ENCODE measurements around the gene TSPO. TPM values are rescaled to one million over a fixed set of nuclear protein-coding genes. Genes with fewer than 3 reads are reported as not detected.

Gene TSPO
- polyA plus RNA-seq, 3 donors, result 491 to 2,663 (median 2,230) TPM

DNA sequence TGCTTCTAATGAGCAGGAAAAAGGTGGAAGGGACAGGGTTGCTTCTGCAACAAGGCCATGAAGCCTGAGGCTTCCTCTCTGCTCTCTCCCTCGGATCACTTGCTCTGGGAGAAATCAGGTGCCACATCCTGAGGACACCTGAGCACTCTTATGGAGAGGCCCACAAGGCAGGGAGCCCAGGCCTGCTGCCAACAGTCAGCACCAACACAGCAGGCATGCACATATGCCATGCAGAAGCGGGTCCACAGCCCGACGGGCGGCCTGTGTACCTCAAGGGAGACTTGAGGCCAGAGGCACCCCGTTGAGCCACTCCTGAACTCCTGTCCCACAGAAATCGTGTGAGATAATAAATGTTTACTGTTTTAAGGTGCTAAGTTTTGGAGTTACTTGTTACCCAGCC, 26.1 kb downstream of the TSPO start:
- intact Hi-C loops (cut with micrococcal nuclease), result no loop called here
- Histone ChIP-seq H3K9me3 (replicated peaks in 1 of 2; ENCODE audit: control insufficient read depth in 1 of 2, insufficient read depth in 1 of 2, low read length in 2 of 2) (no peaks in the 10 kb centered on the region), H3K79me2 (ENCODE audit: insufficient read depth, low read length) (no peaks in the 10 kb centered on the region), H3K4me3 (replicated peaks in 1 of 3; ENCODE audit: low read depth in 2 of 3, low read length in 3 of 3) (no peak overlapping the region), H3K9ac (ENCODE audit: insufficient read depth, low read length, poor library complexity, severe bottlenecking) (no peak overlapping the region), H3K27me3 (ENCODE audit: control insufficient read depth in 2 of 2, insufficient read depth in 2 of 2, low read length in 2 of 2) (no peaks in the 10 kb centered on the region), H3K4me1 (ENCODE audit: control insufficient read depth in 1 of 2, insufficient read depth in 2 of 2, low read length in 2 of 2) (no peaks in the 10 kb centered on the region), H3K4me2 (replicated peaks; ENCODE audit: extremely low read depth, low read length, poor library complexity, severe bottlenecking) (no peak overlapping the region), H4K20me1 (ENCODE audit: insufficient read depth, low read length) (no peaks in the 10 kb centered on the region), H2AFZ (ENCODE audit: insufficient read depth, low read depth, low read length, poor library complexity, severe bottlenecking) (no peak overlapping the region), H3K27ac (ENCODE audit: low read depth in 1 of 2, low read length in 2 of 2) (no peak overlapping the region), H3K36me3 (replicated peaks in 1 of 2; ENCODE audit: control insufficient read depth in 1 of 2, insufficient read depth in 2 of 2, low read length in 2 of 2) (peaks cover 63 to 88% of the 10 kb centered on the region in 2 donors)
- 83% methylated on average over 4 of the region's 7 CpGs for WGBS (ENCODE audit: insufficient coverage)
- H3K27ac Mint-ChIP-seq, result no peak overlapping the region
- H3K4me1 Mint-ChIP-seq, result no peaks in the 10 kb centered on the region
- TF ChIP-seq, protein P1, sequence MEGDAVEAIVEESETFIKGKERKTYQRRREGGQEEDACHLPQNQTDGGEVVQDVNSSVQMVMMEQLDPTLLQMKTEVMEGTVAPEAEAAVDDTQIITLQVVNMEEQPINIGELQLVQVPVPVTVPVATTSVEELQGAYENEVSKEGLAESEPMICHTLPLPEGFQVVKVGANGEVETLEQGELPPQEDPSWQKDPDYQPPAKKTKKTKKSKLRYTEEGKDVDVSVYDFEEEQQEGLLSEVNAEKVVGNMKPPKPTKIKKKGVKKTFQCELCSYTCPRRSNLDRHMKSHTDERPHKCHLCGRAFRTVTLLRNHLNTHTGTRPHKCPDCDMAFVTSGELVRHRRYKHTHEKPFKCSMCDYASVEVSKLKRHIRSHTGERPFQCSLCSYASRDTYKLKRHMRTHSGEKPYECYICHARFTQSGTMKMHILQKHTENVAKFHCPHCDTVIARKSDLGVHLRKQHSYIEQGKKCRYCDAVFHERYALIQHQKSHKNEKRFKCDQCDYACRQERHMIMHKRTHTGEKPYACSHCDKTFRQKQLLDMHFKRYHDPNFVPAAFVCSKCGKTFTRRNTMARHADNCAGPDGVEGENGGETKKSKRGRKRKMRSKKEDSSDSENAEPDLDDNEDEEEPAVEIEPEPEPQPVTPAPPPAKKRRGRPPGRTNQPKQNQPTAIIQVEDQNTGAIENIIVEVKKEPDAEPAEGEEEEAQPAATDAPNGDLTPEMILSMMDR (IDR thresholded peaks at IDR 0.05), result no peak
- no peaks in the 10 kb centered on the region for H3K27me3 Mint-ChIP-seq (ENCODE audit: low read depth in 3 of 3)
- H3K4me3 Mint-ChIP-seq, result no peak overlapping the region
- H3K36me3 Mint-ChIP-seq, result peaks cover 43 to 81% of the 10 kb centered on the region in 2 donors
- peaks cover 0 to 4% (median 0%) of the 10 kb centered on the region in 7 donors for H3K9me3 Mint-ChIP-seq
- no peak for DNase-seq

DNA sequence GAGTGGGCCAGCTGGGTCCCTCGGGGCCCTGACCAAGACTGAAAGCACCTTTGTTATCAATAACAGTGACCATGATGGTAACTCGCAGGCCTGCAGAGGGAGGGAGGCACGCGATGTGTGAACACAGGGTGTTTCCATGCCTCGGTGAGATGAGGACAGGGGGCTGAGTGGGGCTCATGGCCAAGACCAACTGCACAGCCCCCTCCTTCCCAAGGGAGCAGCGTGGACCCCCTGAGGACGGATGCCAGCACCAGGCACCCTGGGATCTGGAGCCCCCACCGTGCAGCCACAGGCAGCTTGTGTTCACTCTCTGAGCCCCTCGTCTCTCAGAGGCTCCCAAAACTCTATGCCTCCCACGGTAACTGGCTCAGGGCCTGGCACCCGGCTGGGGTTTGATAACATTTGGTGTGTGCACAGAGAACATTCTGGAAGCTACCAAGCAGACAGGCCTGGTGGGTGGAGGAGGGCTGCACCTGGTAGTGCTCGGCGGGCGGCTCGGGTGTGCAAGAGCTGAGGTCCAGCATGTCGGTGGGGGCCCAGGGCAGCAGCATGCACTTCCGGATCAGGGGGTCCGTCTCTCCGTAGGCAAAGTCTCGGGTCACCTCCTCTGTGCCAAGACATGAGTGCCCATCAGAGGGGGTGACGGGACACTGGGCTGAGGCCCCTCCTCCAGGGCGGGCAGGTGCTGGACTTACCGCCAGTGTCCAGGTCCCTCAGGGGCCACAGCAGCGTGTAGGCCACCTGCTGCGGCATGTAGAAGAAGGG, 28.0 kb downstream of the TSPO start:
- peaks cover 0 to 4% (median 0%) of the 10 kb centered on the region in 7 donors for H3K9me3 Mint-ChIP-seq
- H3K27me3 Mint-ChIP-seq (ENCODE audit: low read depth in 3 of 3), result no peaks in the 10 kb centered on the region
- no peak overlapping the region for H3K4me3 ChIP-seq (replicated peaks in 1 of 3; ENCODE audit: low read depth in 2 of 3, low read length in 3 of 3)
- H3K4me1 ChIP-seq (ENCODE audit: control insufficient read depth in 1 of 2, insufficient read depth in 2 of 2, low read length in 2 of 2), result peaks cover 0 to 6% of the 10 kb centered on the region in 2 donors
- H3K36me3 Mint-ChIP-seq, result peaks cover 30 to 69% of the 10 kb centered on the region in 2 donors
- no peaks in the 10 kb centered on the region for H3K27me3 ChIP-seq (ENCODE audit: control insufficient read depth in 2 of 2, insufficient read depth in 2 of 2, low read length in 2 of 2)
- intact Hi-C loops (cut with micrococcal nuclease), result no loop called here
- H3K4me3 Mint-ChIP-seq, result no peak overlapping the region
- no peak overlapping the region for H2AFZ ChIP-seq (ENCODE audit: insufficient read depth, low read depth, low read length, poor library complexity, severe bottlenecking)
- H3K27ac ChIP-seq (ENCODE audit: low read depth in 1 of 2, low read length in 2 of 2), result no peak overlapping the region
- H3K9ac ChIP-seq (ENCODE audit: insufficient read depth, low read length, poor library complexity, severe bottlenecking), result no peak overlapping the region
- no peak for DNase-seq
- peaks cover 5% of the 10 kb centered on the region for H3K79me2 ChIP-seq (ENCODE audit: insufficient read depth, low read length)
- TF ChIP-seq, protein P1 (IDR thresholded peaks at IDR 0.05), result no peak
- no peaks in the 10 kb centered on the region for H4K20me1 ChIP-seq (ENCODE audit: insufficient read depth, low read length)
- peaks cover 50 to 79% of the 10 kb centered on the region in 2 donors for H3K36me3 ChIP-seq (replicated peaks in 1 of 2; ENCODE audit: control insufficient read depth in 1 of 2, insufficient read depth in 2 of 2, low read length in 2 of 2)
- H3K4me1 Mint-ChIP-seq, result peaks cover 5% of the 10 kb centered on the region
- H3K4me2 ChIP-seq (replicated peaks; ENCODE audit: extremely low read depth, low read length, poor library complexity, severe bottlenecking), result no peak overlapping the region
- H3K27ac Mint-ChIP-seq, result no peak overlapping the region
- H3K9me3 ChIP-seq (replicated peaks in 1 of 2; ENCODE audit: control insufficient read depth in 1 of 2, insufficient read depth in 1 of 2, low read length in 2 of 2), result no peaks in the 10 kb centered on the region
- 98% methylated on average over 21 of the region's 25 CpGs for WGBS (ENCODE audit: insufficient coverage)
